ENCODE results near the gene WLS.
"Not testable (repeated sequence)": the region's sequence is repeated elsewhere in the genome, so short reads cannot be mapped to it uniquely, and the experiment has no call there.

The WLS gene

GRCh38 chr1:68174738-68175113 is 57.6 kb downstream of the WLS start:
- TF ChIP-seq CTCF (IDR thresholded peaks at IDR 0.05), result no peak
- no peak for TF ChIP-seq ZFX (IDR thresholded peaks at IDR 0.05; ENCODE audit: borderline replicate concordance)
- no peak overlapping the region for H3K27ac ChIP-seq

DNA sequence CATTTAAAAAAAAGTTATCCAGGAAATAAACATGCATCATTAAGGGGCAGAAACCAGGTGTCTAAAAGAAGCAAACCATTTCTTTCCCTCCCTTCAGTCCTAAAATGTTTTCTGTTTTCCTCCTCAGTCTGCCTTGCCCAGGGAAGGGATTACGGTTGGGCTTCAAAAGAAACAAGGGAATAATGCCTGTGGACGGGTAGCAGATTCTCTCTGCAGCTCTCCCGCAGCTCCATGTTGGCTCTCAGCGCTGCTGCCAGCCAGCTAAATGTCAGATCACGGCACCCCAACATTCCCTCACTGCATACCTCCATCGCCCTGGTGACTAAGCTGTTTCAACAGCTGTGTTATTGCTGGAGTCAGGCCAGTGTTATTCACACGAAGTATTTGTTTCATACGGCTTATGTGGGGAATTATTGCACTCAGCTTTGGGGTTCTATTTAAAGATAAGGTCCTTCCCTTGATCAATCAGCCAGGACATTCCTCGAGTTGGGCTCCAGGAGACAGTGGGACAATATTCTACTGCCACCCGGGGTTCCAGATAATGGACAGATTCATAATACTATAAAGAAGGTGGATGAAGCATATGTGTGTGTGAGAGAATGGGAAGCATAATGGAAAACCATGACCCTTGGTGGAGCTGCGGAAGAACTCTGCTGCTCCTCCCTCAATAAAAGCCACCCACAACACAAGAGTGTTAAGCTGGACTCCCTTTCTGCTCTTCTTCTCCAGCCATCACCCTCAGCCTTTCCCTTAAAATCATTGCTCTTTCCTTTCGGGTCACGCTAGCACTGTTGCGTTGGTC is 58.2 kb downstream of the WLS start:
- no peak overlapping the region for H3K27ac ChIP-seq
- no peak for TF ChIP-seq CTCF (IDR thresholded peaks at IDR 0.05)
- no peak for TF ChIP-seq ZFX (IDR thresholded peaks at IDR 0.05; ENCODE audit: borderline replicate concordance)

DNA sequence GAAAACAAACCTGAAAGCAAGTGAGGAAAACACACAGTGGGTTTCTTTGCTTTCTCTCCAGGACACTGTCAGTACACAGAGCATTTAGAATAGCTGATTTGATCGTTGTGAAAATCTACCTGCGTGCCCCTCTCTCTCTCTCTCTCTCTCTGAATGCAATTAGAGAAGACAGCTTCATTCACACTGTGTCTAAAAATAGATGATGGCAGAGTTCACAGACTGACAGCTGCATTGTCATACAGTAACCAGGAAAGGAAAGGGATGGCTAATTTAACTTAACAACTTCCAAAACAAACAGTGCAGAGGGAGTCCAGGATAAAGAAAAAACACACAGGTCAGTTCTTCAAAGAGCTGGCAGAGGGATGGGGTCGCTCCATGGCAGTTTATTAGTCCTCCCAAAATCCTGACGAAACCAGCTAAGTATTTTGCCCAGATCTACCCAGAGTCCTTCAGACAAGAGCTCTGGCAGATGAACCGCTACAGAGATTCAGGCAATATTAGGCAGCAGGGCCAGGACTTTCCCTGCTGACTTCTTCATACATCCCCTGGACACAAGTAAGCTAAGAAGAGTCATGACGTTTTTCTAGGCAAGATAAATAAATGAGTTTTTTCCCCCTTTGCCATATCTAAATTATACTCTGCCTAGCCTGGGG is 58.9 kb downstream of the WLS start:
- H3K27ac ChIP-seq, result no peak overlapping the region
- TF ChIP-seq CTCF (IDR thresholded peaks at IDR 0.05), result no peak
- TF ChIP-seq ZFX (IDR thresholded peaks at IDR 0.05; ENCODE audit: borderline replicate concordance), result no peak

GRCh38 chr1:68171795-68172194 is 60.5 kb downstream of the WLS start:
- H3K27ac ChIP-seq, result not testable (repeated sequence)

DNA sequence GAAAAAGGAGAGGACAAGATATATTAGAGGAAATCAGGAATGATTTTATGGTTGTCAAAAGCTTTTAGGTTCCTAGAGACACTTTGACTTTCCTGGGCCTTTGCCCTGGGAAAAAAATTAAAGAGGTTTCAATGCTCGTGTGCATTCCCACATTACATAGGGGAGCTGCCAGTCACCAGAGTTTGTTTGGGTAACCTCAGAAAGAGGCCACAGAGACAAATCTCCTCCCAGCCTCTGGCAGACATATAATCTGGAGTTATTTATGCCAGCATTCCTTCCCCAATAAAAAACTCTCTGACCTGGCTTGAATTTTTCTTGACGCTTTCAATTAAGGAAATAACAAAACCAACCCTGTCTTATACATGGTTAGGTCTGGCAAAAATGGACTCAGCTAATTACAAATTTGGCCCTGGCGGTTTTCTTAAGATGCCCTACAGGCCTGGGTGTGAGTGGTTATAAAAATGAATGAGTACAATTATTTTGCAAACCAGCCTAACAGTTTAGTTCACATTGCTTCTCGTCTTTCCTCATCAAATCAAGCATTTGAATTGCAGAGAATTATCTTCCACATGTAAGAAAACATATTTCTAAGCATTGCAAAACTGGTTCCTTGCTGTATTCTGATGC is 63.7 kb downstream of the WLS start:
- TF ChIP-seq ZFX (IDR thresholded peaks at IDR 0.05; ENCODE audit: borderline replicate concordance) (no peak), CTCF (IDR thresholded peaks at IDR 0.05) (no peak)

GRCh38 chr1:68167211-68167610 is 65.1 kb downstream of the WLS start:
- no peak overlapping the region for H3K27ac ChIP-seq
- TF ChIP-seq CTCF (IDR thresholded peaks at IDR 0.05) (no peak), ZFX (IDR thresholded peaks at IDR 0.05; ENCODE audit: borderline replicate concordance) (no peak)

More for the DNA sequence above, 63.7 kb downstream of the WLS start:
- no peak overlapping the region for H3K27ac ChIP-seq

DNA sequence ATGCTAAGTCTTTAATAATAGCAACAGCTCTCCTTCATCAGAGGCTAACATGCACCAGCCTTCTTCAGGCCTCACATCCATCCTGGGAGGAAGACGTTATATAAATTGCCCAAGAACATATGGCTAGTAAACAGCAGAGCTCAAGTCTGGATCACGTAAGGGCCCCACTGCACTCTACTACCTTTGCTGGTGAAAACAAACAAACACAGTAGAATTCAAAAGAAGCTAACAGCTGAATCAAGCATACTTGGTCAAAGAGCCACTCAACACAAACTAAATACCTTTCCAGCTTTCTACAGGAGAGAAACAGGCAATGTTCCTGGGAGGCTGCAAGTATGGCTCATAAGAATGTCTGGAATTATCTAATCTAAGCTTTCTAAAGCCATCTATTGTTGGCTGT is 66.0 kb downstream of the WLS start:
- no peak overlapping the region for H3K27ac ChIP-seq
- TF ChIP-seq ZFX (IDR thresholded peaks at IDR 0.05; ENCODE audit: borderline replicate concordance) (no peak), CTCF (IDR thresholded peaks at IDR 0.05) (no peak)

All from 22Rv1 (cell line).